Trophoblast cell (in vitro differentiated cells and primary cell): Measurements from ENCODE around the gene PLXNA2.

Source experiments
- DNase-seq, 2 donors: peaks; one replicate each; pipeline ENCODE4 v3.0.0-alpha.2; 2016
- H2AFZ ChIP-seq: 2 replicates; pipeline ENCODE4 v1.6.1; 2013; ENCODE audit warnings: low read length, moderate library complexity, mild to moderate bottlenecking; ENCODE audit not compliant: insufficient read depth, poor library complexity
- H2AK5ac ChIP-seq: 2 replicates; pipeline ENCODE4 v1.6.1; 2013; ENCODE audit warnings: mild to moderate bottlenecking, low read length
- H2BK120ac ChIP-seq: 2 replicates; pipeline ENCODE4 v1.6.1; 2013; ENCODE audit warnings: low read length, mild to moderate bottlenecking, moderate library complexity; ENCODE audit not compliant: insufficient read depth, poor library complexity
- H2BK12ac ChIP-seq: 2 replicates; pipeline ENCODE4 v1.6.1; 2013; ENCODE audit warnings: mild to moderate bottlenecking, low read length, moderate library complexity
- H2BK5ac ChIP-seq: 2 replicates; pipeline ENCODE4 v1.6.1; 2013; ENCODE audit warnings: low read length, low read depth, moderate library complexity, mild to moderate bottlenecking; ENCODE audit not compliant: poor library complexity
- H3K14ac ChIP-seq: 2 replicates; pipeline ENCODE4 v1.6.1; 2013; ENCODE audit warnings: mild to moderate bottlenecking, low read length
- H3K18ac ChIP-seq: 2 replicates; pipeline ENCODE4 v1.6.1; 2013; ENCODE audit warnings: mild to moderate bottlenecking, low read length
- H3K23ac ChIP-seq: 2 replicates; pipeline ENCODE4 v1.6.1; 2013; ENCODE audit warnings: low read length
- H3K27ac ChIP-seq: 2 replicates; pipeline ENCODE4 v1.5.1; 2013; ENCODE audit warnings: low read depth, mild to moderate bottlenecking, inconsistent platforms, low read length, moderate library complexity
- H3K27me3 ChIP-seq: 2 replicates; pipeline ENCODE4 v1.6.1; 2013; ENCODE audit warnings: inconsistent platforms, mild to moderate bottlenecking, low read length, moderate library complexity; ENCODE audit not compliant: insufficient read depth
- H3K36me3 ChIP-seq, 2 experiments: 1 replicate in 1 of 2; 2 replicates in 1 of 2; pipeline ENCODE4 v1.6.1; 2013; ENCODE audit warnings: low read length in 2 of 2, mild to moderate bottlenecking in 2 of 2, moderate library complexity in 1 of 2; ENCODE audit not compliant: insufficient read depth in 2 of 2, control insufficient read depth in 1 of 2
- H3K4ac ChIP-seq: 2 replicates; pipeline ENCODE4 v1.6.1; 2013; ENCODE audit warnings: low read depth, mild to moderate bottlenecking, low read length, moderate library complexity
- H3K4me1 ChIP-seq, 2 experiments: 1 replicate in 1 of 2; 2 replicates in 1 of 2; pipeline ENCODE4 v1.6.1; 2013; ENCODE audit warnings: low read length in 2 of 2, mild to moderate bottlenecking in 2 of 2, moderate library complexity in 1 of 2; ENCODE audit not compliant: insufficient read depth in 2 of 2, control insufficient read depth in 1 of 2
- H3K4me2 ChIP-seq: 2 replicates; pipeline ENCODE4 v1.6.1; 2013; ENCODE audit warnings: inconsistent platforms, mild to moderate bottlenecking, low read length, moderate library complexity
- H3K4me3 ChIP-seq: 2 replicates; pipeline ENCODE4 v1.5.1; 2013; ENCODE audit warnings: mild to moderate bottlenecking, low read depth, low read length, inconsistent platforms
- H3K79me1 ChIP-seq: one replicate; pipeline ENCODE4 v1.6.1; 2013; ENCODE audit warnings: low read length
- H3K79me2 ChIP-seq: 2 replicates; pipeline ENCODE4 v1.6.1; 2013; ENCODE audit warnings: low read length, mild to moderate bottlenecking; ENCODE audit not compliant: control insufficient read depth, insufficient read depth, poor library complexity
- H3K9ac ChIP-seq: 2 replicates; pipeline ENCODE4 v1.6.1; 2013; ENCODE audit warnings: mild to moderate bottlenecking, low read length
- H3K9me3 ChIP-seq: 2 replicates; pipeline ENCODE4 v1.6.1; 2013; ENCODE audit warnings: low read depth, mild to moderate bottlenecking, control low read depth, inconsistent platforms, low read length; ENCODE audit not compliant: insufficient read depth
- H4K12ac ChIP-seq: 2 replicates; pipeline ENCODE4 v1.6.1; 2013; ENCODE audit warnings: low read depth, mild to moderate bottlenecking, low read length, moderate library complexity
- H4K8ac ChIP-seq: 2 replicates; pipeline ENCODE4 v1.6.1; 2013; ENCODE audit warnings: low read depth, mild to moderate bottlenecking, low read length, moderate library complexity
- H4K91ac ChIP-seq: one replicate; pipeline ENCODE4 v1.6.1; 2013; ENCODE audit warnings: low read depth, mild to moderate bottlenecking, low read length, moderate library complexity
- WGBS: extraction: QIAGEN DNeasy Blood & Tissue Kit; methylation state at CpG from one replicate; pipeline ENCODE4 v1.1.7; 2013; ENCODE audit warnings: missing lambda C conversion rate; ENCODE audit not compliant: insufficient read length, insufficient coverage; ENCODE audit errors: extremely low coverage; 5-methylcytosine and 5-hydroxymethylcytosine counted together

Gene PLXNA2

GRCh38 chr1:208105756-208106155 is 138.4 kb downstream of the PLXNA2 start:
- H2BK12ac ChIP-seq = no peak overlapping the region
- H4K8ac ChIP-seq = no peak overlapping the region
- H4K91ac ChIP-seq = no peak overlapping the region
- H2BK120ac ChIP-seq = no peak overlapping the region
- no peak for DNase-seq
- no peak overlapping the region for H3K18ac ChIP-seq
- H2AFZ ChIP-seq = no peak overlapping the region
- H3K23ac ChIP-seq = no peak overlapping the region
- H3K4me2 ChIP-seq = no peak overlapping the region
- peaks cover 33 to 36% of the 10 kb centered on the region in 2 experiments for H3K36me3 ChIP-seq
- WGBS = no CpG with 5 or more reads among the region's 5 CpGs
- no peak overlapping the region for H3K9ac ChIP-seq
- peaks cover 2% of the 10 kb centered on the region for H3K79me1 ChIP-seq
- no peak overlapping the region for H3K27ac ChIP-seq
- H3K4ac ChIP-seq = no peak overlapping the region
- H3K4me3 ChIP-seq = no peak overlapping the region
- H3K14ac ChIP-seq = no peak overlapping the region
- H2BK5ac ChIP-seq = no peak overlapping the region
- no peaks in the 10 kb centered on the region for H3K79me2 ChIP-seq
- no peaks in the 10 kb centered on the region for H3K9me3 ChIP-seq
- no peaks in the 10 kb centered on the region for H3K27me3 ChIP-seq
- no peak overlapping the region for H4K12ac ChIP-seq
- H2AK5ac ChIP-seq = no peak overlapping the region
- H3K4me1 ChIP-seq = peaks cover 21 to 26% of the 10 kb centered on the region in 2 experiments

- WGBS = no CpG with 5 or more reads among the region's 7 CpGs
- Histone ChIP-seq H3K18ac (no peak overlapping the region), H3K4me3 (no peak overlapping the region), H3K9me3 (no peaks in the 10 kb centered on the region), H2AK5ac (no peak overlapping the region), H3K79me2 (no peaks in the 10 kb centered on the region), H4K8ac (no peak overlapping the region), H3K23ac (no peak overlapping the region), H2BK120ac (no peak overlapping the region), H3K4ac (no peak overlapping the region), H2AFZ (no peak overlapping the region), H4K91ac (no peak overlapping the region), H3K14ac (no peak overlapping the region), H3K4me1 (peaks cover 9 to 11% of the 10 kb centered on the region in 2 experiments), H3K79me1 (no peaks in the 10 kb centered on the region), H2BK12ac (no peak overlapping the region), H3K36me3 (peaks cover 31 to 39% of the 10 kb centered on the region in 2 experiments), H3K9ac (no peak overlapping the region), H2BK5ac (no peak overlapping the region), H3K4me2 (no peak overlapping the region), H3K27ac (no peak overlapping the region), H3K27me3 (no peaks in the 10 kb centered on the region), H4K12ac (no peak overlapping the region)
- DNase-seq = no peak
These were observed 140.3 kb downstream of the PLXNA2 start for GRCh38 chr1:208103597-208104513.

- Histone ChIP-seq H3K79me2 (no peaks in the 10 kb centered on the region), H3K4me3 (no peak overlapping the region), H2BK5ac (no peak overlapping the region), H2BK120ac (no peak overlapping the region), H3K23ac (no peak overlapping the region), H3K27ac (no peak overlapping the region), H4K8ac (no peak overlapping the region), H3K9ac (no peak overlapping the region), H4K12ac (no peak overlapping the region), H3K36me3 (peaks cover 35 to 51% of the 10 kb centered on the region in 2 experiments), H3K27me3 (no peaks in the 10 kb centered on the region), H3K4ac (no peak overlapping the region), H3K4me2 (no peak overlapping the region), H3K9me3 (no peaks in the 10 kb centered on the region), H2AFZ (no peak overlapping the region), H3K18ac (no peak overlapping the region), H3K14ac (no peak overlapping the region), H2BK12ac (no peak overlapping the region), H2AK5ac (no peak overlapping the region), H3K79me1 (no peaks in the 10 kb centered on the region), H3K4me1 (no peaks in the 10 kb centered on the region), H4K91ac (no peak overlapping the region)
- no CpG with 5 or more reads among the region's 11 CpGs for WGBS
- DNase-seq = no peak
These were observed 142.3 kb downstream of the PLXNA2 start for GRCh38 chr1:208101661-208102431.

- Histone ChIP-seq H3K4me2 (no peak overlapping the region), H3K36me3 (peaks cover 41 to 60% of the 10 kb centered on the region in 2 experiments), H3K9ac (no peak overlapping the region), H3K18ac (no peak overlapping the region), H2BK5ac (no peak overlapping the region), H3K4me3 (no peak overlapping the region), H3K14ac (no peak overlapping the region), H3K27ac (no peak overlapping the region), H3K27me3 (no peaks in the 10 kb centered on the region), H3K79me1 (no peaks in the 10 kb centered on the region), H4K91ac (no peak overlapping the region), H2BK120ac (no peak overlapping the region), H4K8ac (no peak overlapping the region), H3K23ac (no peak overlapping the region), H3K9me3 (no peaks in the 10 kb centered on the region), H2AK5ac (no peak overlapping the region), H3K4me1 (no peaks in the 10 kb centered on the region), H2AFZ (no peak overlapping the region), H4K12ac (no peak overlapping the region), H3K4ac (no peak overlapping the region), H3K79me2 (no peaks in the 10 kb centered on the region), H2BK12ac (no peak overlapping the region)
- DNase-seq = no peak
- WGBS = no CpG with 5 or more reads among the region's 5 CpGs
These were observed 143.3 kb downstream of the PLXNA2 start for GRCh38 chr1:208100906-208101305.
